Stimulated activated CD8-positive, alpha-beta memory T cell treated with anti-CD3 and anti-CD28 coated beads, Interleukin-15, amount 100 ng/mL, for 4 hours (primary cell): ENCODE results near the gene CAPG.
"Not testable (repeated sequence)": the region's sequence is repeated elsewhere in the genome, so short reads cannot be mapped to it uniquely, and the experiment has no call there.

ENCODE experiments used
- DNase-seq, 2 donors: peaks; one replicate each; pipeline ENCODE4 v3.0.0-alpha.2; 2020; ENCODE audit warnings: low read depth in 2 of 2

The CAPG gene

GRCh38 chr2:85396531-85397470 is 13.4 kb downstream of the CAPG start:
- no peak for DNase-seq

- no peak for DNase-seq
Measured at GRCh38 chr2:85395912-85396475, 14.2 kb downstream of the CAPG start.

- no peak for DNase-seq
Measured at GRCh38 chr2:85394976-85395375, 15.2 kb downstream of the CAPG start.

- DNase-seq, result no peak
Measured at GRCh38 chr2:85394261-85394681, 15.9 kb downstream of the CAPG start.

DNA sequence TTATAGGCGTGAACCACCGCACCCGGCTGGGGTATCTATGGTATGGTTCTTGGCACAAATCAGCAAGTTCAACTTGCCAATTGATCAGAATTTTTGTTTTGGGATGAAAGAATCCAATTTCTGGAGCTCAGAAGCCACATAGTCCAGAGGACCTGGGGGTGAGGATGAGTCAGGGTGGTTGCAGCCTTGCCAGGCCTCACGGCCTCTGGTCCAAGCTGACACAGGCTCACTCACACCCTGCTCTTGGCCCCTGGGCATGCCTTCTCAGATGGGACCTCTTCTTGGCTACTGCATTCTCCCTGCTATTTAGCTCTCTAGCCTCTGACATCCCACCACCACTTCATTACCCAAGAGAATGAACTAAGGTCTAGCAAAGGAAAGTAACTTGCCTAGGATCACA is 16.3 kb downstream of the CAPG start:
- DNase-seq, result no peak

- DNase-seq, result peak; percentile 51 to 53
Measured at GRCh38 chr2:85390941-85391669, 19.1 kb downstream of the CAPG start.

- no peak for DNase-seq
Measured at GRCh38 chr2:85388878-85389538, 21.2 kb downstream of the CAPG start.

DNA sequence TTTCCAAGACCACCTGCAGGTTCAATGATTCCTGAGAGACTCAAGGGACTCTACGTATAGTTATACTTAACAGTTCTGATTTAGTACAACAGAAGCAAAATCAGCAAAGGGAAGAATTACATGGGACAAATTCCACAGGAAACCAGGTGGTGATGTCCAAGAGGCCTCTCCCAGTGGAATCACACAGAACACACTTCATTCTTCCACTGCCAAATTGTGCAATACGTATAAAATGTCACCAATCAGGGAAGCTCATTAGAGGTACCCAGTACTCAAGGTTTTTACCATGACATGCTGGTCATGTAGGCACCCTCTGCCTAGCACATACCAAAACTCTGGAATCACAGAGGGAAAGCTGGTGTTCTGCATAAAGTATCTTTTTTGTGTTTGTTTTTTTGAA is 22.4 kb downstream of the CAPG start:
- DNase-seq, result no peak

DNA sequence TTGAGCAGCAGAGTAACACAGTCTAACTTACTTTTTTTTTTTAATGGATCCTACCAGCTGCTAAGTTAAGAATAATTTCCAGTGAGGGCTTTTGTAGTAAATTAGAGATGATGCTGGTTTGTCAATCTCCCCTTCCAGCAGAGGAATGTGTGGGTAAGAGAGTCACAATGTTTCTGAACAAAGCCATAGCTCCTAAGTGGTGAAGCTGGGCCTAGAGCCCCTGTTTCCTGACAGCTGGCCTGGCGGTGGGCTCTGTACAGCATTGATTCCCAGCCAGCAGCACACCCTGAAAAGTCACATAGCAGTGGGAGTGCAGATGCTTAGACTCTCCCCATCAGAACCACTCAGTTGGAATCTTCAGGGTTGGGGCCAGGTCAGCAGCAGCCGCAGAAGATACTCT is 24.4 kb downstream of the CAPG start:
- DNase-seq, result no peak

- no peak for DNase-seq
Measured at GRCh38 chr2:85383850-85384249, 26.3 kb downstream of the CAPG start.

DNA sequence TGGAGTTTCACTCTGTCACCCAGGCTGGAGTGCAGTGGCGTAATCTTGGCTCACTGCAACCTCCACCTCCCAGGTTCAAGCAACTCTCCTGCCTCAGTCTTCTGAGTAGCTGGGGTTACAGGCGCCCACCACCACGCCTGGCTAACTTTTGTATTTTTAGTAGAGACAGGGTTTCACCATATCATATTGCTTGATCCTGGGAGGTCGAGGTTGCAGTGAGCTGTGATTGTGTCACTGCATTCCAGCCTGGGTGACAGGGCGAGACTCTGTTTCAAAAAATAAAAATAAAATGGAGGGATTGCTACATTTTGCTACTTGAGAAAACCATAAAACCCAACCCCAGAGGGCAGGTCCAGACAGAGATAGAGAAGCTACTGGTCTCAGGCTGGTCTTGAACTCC is 27.0 kb downstream of the CAPG start:
- DNase-seq, result not testable (repeated sequence)

GRCh38 chr2:85380048-85380447 is 30.1 kb downstream of the CAPG start:
- DNase-seq, result no peak

GRCh38 chr2:85378257-85378656 is 31.9 kb downstream of the CAPG start:
- no peak for DNase-seq

DNA sequence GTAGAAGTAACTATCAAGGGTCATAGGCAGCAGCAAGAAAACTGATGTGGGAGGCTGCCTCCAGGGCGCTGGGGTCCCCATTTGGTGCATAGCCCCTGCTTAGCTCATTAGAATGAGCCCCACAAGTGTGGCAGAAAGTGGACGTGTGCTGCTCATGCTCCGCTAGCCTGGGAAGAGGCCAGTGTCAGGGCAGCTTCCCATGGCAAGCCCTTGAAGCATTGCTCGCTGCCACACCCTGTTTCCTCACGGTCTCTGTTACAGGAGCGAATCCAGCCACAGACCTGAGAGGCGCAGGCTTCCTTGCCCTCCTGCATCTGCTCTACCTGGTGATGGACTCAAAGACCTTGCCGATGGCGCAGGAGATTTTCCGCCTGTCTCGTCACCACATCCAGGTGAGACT is 33.1 kb downstream of the CAPG start:
- no peak for DNase-seq

DNA sequence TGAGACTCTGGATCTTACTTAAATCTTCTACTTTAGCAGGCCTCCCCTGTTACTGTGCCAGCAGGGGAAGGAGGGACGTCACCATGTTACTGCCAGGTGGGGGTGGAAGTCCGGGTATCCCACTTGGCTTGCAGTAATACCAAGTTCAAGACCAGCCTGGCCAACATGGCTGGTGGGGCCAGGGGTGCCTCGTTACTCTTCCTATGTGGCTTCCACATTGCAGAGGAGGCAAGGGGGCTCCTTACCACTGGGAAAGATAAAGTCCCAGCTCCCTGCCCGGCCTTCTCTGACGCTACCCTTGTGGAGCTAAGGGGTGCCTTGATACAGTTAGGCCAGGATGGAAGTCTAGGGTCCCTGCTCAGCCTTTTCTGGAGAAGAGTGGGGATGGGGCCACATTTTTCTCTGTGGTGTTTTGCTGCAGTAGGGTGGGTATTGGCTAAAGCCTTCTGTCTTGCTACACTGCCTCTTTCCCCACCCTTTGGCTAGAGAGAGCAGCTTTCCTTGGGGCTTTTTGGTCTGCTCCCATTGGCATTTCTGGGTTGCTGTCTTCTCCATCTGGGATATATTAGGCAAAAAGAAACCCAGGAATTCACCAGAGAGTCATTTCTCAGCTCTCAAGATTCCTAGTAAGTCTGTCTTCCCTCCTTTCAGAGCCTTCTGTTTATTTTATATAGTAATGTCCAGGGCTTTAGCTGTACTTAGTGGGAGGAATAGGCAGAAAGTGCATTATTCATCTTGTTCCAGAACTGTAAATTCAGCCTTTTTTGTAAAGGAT is 33.7 kb downstream of the CAPG start:
- DNase-seq, result no peak

DNA sequence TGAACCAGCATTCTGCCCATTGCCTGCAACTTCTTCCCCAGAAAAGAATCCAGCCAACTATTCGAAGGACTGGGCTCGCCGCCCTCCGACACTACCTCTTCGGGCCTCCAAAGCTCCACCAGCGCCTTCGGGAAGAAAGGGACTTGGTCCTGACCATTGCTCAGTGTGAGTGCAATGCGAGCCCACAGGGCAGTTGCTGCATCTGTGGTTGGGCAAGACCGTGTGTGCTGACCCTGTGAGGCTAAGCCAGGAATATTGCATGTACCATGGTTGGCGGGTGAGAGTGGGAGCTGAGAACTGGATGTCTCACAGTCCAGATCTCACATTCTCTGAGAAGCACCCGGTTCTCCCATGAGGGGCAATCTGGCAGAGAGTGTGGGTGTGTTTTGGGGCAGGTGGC is 39.1 kb downstream of the CAPG start:
- DNase-seq, result no peak

DNA sequence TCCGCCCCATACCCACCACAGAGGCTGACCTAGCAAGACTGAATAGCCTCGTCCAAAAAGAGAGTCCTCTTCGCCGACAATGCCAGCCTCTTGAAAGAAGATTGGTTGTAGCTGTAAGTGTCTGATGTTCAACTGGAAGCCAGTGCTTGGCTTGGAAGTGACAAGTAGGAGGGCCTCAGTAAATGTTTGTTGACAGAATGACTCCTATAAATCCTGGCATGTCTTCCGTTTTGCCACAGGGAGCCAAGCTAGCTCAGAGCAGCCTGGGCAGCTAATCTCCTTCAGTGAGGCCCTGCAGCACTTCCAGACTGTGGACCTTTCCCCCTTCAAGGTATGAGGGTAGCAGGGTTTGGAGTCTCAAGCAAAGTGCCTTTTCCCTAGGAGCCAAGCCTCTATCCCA is 40.7 kb downstream of the CAPG start:
- no peak for DNase-seq

GRCh38 chr2:85368921-85369320 is 41.2 kb downstream of the CAPG start:
- DNase-seq, result no peak

GRCh38 chr2:85367180-85367579 is 43.0 kb downstream of the CAPG start:
- no peak for DNase-seq

GRCh38 chr2:85362653-85363387 is 47.3 kb downstream of the CAPG start:
- DNase-seq, result not testable (repeated sequence)

- no peak for DNase-seq
Measured at GRCh38 chr2:85357736-85358135, 52.4 kb downstream of the CAPG start.
